ENCODE results near the gene DOK1. TPM values are rescaled to one million over a fixed set of nuclear protein-coding genes. Genes with fewer than 3 reads are reported as not detected.
A peak's percentile ranks its signal among the peaks of the same experiment; 100 is the strongest.
"Not testable (repeated sequence)": the region's sequence is repeated elsewhere in the genome, so short reads cannot be mapped to it uniquely, and the experiment has no call there.

DOK1 gene
- total RNA-seq, 1 donor from 2014 or later, result 37.2 TPM

DNA sequence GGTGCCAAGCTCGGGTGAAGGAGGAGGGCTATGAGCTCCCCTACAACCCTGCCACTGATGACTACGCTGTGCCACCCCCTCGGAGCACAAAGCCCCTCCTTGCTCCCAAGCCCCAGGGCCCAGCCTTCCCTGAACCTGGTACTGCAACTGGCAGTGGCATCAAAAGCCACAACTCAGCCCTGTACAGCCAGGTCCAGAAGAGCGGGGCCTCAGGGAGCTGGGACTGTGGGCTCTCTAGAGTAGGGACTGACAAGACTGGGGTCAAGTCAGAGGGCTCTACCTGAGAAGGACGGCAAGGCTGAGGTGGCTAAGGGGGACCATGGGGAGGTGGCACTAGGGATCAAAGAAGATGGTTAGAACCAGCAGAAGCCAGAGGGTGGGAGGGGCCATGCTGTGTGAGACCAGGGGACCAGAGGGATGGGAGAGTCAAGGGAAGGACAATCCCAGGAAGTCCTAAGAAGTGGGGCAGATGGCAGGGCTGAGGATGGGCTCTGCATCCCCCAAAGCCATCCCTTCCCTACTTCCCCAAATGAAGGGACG is 2.4 kb downstream of the DOK1 start:
- Mint-ChIP-seq H3K27ac (no peak overlapping the region), H3K4me1 (ENCODE audit: low read depth) (peaks cover 43% of the 10 kb centered on the region), H3K4me3 (peak overlapping the region; percentile 95), H3K9me3 (no peaks in the 10 kb centered on the region), H3K27me3 (ENCODE audit: insufficient read depth) (peaks cover 4% of the 10 kb centered on the region), H3K36me3 (ENCODE audit: low read depth) (peaks cover 13% of the 10 kb centered on the region)
- intact Hi-C loops (cut with micrococcal nuclease), result no loop called here
- no peak for DNase-seq (ENCODE audit: low spot score)

DNA sequence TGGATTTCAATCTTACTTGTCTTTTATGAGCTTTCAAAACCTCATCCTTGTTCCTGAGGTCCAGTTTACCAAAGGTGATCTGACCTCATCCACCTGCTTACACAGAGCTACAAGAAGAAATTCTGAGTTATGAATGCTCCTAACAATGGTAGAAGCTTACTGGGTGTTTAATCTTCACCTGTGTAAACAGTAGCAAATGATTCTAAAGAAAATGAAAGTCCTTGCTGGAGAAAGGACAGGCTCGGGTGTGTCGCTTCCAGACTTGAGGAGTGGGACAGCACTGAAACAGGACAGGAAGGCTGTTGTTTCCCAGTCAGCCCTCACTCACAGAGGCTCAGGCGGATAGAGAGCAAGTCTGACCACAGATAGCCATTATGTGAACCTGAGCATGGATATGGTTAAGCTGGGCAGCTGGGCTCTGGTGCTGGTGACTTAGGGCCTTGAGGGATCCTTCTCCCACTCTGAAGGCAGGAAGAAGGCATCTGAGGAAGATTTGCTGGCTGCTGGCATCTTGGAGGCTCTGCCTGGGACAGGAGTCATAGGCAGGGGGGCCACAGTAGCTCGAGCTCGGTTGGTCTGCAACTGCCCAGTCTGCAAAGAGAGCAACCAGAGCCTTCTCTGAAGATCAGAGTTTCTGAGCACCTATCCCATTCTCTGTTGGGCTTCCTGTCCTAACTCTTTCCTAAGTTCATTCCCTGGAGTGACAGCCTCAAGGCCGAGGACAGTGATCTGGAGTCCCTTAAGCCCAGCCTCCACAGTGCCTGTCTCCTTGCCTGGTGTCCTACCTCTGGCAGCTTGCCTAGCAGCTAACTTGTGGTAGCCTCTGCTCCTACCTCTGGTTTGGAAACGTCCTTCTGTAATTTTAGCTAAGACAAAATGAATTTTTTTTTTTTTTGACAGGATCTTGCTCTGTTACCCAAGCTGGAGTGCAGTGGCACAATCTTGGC is 4.0 kb downstream of the DOK1 start:
- no peak overlapping the region for H3K4me3 Mint-ChIP-seq
- H3K36me3 Mint-ChIP-seq (ENCODE audit: low read depth), result peaks cover 15% of the 10 kb centered on the region
- DNase-seq (ENCODE audit: low spot score), result no peak
- intact Hi-C loops (cut with micrococcal nuclease), result no loop called here
- H3K9me3 Mint-ChIP-seq, result no peaks in the 10 kb centered on the region
- peaks cover 46% of the 10 kb centered on the region for H3K4me1 Mint-ChIP-seq (ENCODE audit: low read depth)
- H3K27me3 Mint-ChIP-seq (ENCODE audit: insufficient read depth), result peaks cover 4% of the 10 kb centered on the region
- H3K27ac Mint-ChIP-seq, result no peak overlapping the region

DNA sequence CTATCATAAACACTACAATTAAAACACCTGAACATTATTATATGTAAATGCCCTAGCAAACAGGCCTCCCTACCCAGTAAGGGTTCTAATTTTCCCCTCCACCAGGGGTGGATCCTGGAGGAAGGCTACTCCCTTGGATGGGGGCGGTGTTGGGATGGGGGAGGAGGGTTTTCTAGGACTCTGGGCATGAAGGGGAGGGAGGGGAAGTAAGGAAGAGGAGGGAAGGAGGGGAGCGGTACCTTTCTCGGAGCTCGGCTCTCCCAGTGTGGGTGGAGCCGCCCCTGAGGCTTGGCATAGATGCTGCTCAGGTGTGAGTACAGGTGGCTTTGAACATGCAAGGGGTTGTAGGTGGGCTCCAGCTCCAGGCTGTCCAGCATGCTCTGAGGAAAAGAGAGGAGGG is 5.4 kb downstream of the DOK1 start:
- peaks cover 55% of the 10 kb centered on the region for H3K4me1 Mint-ChIP-seq (ENCODE audit: low read depth)
- H3K27ac Mint-ChIP-seq, result no peak overlapping the region
- no peak for DNase-seq (ENCODE audit: low spot score)
- H3K27me3 Mint-ChIP-seq (ENCODE audit: insufficient read depth), result peaks cover 2% of the 10 kb centered on the region
- H3K36me3 Mint-ChIP-seq (ENCODE audit: low read depth), result peaks cover 15% of the 10 kb centered on the region
- H3K4me3 Mint-ChIP-seq, result no peak overlapping the region
- H3K9me3 Mint-ChIP-seq, result no peaks in the 10 kb centered on the region
- intact Hi-C loops (cut with micrococcal nuclease), result no loop called here

DNA sequence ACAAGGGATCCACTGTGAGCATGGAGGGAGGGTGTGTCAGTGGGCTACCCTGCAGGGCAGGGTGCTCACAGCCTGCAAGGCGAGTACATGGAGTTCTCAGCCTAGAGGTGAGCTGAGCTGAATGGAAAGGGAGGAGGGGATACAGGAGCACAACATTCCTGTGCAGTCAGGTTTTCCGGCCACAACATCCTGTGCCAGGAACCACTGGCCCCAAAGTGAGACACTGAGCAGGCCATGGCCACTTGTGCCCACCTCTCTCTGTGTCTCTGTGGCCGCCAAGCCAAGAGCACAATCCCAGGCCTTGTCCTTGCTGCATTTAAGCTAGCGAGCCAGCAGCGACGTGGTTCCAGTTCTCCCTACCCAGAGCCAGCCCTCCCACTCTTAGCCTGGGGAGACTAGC is 6.1 kb downstream of the DOK1 start:
- Mint-ChIP-seq H3K36me3 (ENCODE audit: low read depth) (peaks cover 15% of the 10 kb centered on the region), H3K9me3 (no peaks in the 10 kb centered on the region), H3K4me1 (ENCODE audit: low read depth) (peaks cover 57% of the 10 kb centered on the region), H3K4me3 (peak overlapping the region; percentile 24), H3K27ac (no peak overlapping the region), H3K27me3 (ENCODE audit: insufficient read depth) (peaks cover 2% of the 10 kb centered on the region)
- no peak for DNase-seq (ENCODE audit: low spot score)
- intact Hi-C loops (cut with micrococcal nuclease), result no loop called here

DNA sequence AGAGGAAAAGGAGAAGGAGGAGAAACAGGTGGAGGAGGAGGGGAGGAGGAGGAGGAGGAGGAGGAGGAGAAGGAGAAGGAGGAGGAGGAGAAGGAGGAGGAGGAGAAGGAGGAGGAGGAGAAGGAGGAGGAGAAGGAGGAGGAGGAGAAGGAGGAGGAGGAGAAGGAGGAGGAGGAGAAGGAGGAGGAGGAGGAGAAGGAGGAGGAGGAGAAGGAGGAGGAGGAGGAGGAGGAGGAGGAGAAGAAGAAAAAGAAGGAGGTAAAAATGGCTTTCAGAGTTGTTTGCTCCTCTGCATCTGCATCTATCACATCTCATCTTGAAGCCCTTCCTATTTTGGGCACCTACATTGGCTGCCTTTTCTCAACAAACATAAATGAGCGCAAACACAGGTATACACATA is 6.5 kb downstream of the DOK1 start:
- DNase-seq (ENCODE audit: low spot score); intact Hi-C loops (cut with micrococcal nuclease); H3K9me3 Mint-ChIP-seq; H3K4me3 Mint-ChIP-seq; H3K27ac Mint-ChIP-seq; H3K27me3 Mint-ChIP-seq (ENCODE audit: insufficient read depth): not testable (repeated sequence)
- Mint-ChIP-seq H3K36me3 (ENCODE audit: low read depth) (peaks cover 15% of the 10 kb centered on the region), H3K4me1 (ENCODE audit: low read depth) (peaks cover 60% of the 10 kb centered on the region)

DNA sequence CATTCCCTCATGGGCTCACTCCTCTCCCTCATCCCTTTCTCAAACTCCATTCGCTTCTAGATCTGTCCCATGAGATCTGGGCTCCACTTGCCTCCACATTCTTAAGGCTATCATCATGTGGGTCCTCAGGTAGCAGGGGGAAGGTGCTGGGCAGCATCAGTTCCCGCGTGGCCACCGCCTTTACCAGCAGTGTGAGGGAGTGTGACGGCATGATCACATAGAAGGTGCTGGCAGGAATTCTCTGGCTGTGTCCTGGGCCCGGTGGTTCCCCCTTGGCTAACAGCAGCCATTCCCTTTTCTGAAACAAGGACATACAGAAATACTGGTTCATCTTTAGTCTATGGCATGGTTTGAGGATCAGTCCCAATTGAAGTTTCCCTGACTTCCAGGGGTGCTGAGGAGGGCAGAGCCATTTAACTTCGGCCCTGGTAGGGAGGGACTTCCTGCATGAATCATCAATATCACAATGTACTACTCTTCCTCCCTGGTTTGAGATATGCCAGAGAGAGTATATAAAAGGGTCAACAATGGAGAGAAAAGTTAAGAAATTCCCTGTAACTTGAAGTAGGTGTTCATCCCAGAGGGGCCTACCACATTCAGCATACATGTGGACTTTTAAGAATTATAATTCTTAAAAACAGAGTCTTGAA is 7.7 kb downstream of the DOK1 start:
- Mint-ChIP-seq H3K27me3 (ENCODE audit: insufficient read depth) (peaks cover 2% of the 10 kb centered on the region), H3K27ac (peak overlapping the region; percentile 41), H3K4me3 (no peak overlapping the region), H3K36me3 (ENCODE audit: low read depth) (peaks cover 7% of the 10 kb centered on the region), H3K9me3 (no peaks in the 10 kb centered on the region), H3K4me1 (ENCODE audit: low read depth) (peaks cover 58% of the 10 kb centered on the region)
- intact Hi-C loops (cut with micrococcal nuclease), result no loop called here
- no peak for DNase-seq (ENCODE audit: low spot score)

DNA sequence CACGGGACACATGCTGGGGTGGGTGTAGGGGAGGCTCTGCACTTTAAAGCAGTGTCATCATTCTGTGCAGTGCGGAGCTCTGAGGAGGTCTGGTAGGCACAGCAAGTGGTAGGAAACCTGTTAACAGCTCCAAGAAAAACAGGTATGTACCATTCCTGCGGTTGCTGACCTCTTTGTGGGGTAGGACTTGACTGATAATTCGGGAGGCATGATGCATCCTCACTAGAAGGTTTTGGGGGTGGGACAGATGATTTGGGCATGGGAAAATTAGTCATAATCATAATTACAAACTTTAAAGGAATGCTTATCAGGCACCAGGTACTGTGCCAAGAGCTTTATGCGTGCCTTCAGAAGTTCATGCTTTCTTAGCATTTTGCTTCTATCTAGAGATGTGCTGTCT is 9.7 kb downstream of the DOK1 start:
- Mint-ChIP-seq H3K27me3 (ENCODE audit: insufficient read depth) (peaks cover 2% of the 10 kb centered on the region), H3K9me3 (no peaks in the 10 kb centered on the region), H3K36me3 (ENCODE audit: low read depth) (peaks cover 2% of the 10 kb centered on the region), H3K27ac (no peak overlapping the region), H3K4me3 (no peak overlapping the region), H3K4me1 (ENCODE audit: low read depth) (peaks cover 69% of the 10 kb centered on the region)
- DNase-seq (ENCODE audit: low spot score), result no peak
- intact Hi-C loops (cut with micrococcal nuclease), result no loop called here

DNA sequence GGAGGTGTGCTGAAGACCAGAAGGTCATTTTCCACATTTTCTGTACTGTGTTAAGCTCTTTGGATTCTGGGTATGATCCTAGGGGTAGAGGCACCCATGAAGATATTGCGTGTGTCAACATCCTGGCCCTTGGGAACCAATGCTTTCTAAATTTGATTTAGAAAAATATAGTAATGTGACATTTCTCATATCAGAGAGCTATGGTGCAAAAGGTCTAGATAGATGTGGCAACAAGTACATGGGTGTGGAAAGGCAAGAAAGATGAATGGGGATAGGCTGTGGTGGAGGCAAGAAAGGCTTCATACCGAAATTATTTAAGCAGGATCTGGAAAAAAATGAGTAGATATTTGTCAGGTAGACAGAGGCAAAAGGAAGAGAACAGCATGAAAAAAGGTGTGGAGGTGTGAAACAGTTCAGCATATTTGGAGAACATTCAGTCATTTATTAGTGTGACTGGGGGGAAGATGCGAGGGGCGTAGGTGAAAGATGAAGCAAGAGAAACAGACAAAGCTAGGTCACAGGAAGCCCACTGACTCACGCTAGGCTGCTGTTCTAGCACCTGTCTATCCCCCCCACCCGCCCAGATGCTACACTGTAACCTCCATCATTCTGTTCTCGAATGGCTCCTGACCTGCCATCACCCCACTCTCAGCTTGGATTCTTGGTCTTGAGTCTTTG is 11.7 kb downstream of the DOK1 start:
- peaks cover 2% of the 10 kb centered on the region for H3K36me3 Mint-ChIP-seq (ENCODE audit: low read depth)
- DNase-seq (ENCODE audit: low spot score), result no peak
- H3K27me3 Mint-ChIP-seq (ENCODE audit: insufficient read depth), result no peaks in the 10 kb centered on the region
- intact Hi-C loops (cut with micrococcal nuclease), result loop anchor here (1.0 kb wide), 1 partner anchor 11 kb away; no protein-coding TSS in a partner anchor
- H3K9me3 Mint-ChIP-seq, result no peaks in the 10 kb centered on the region
- peaks cover 66% of the 10 kb centered on the region for H3K4me1 Mint-ChIP-seq (ENCODE audit: low read depth)
- H3K27ac Mint-ChIP-seq, result peak overlapping the region; percentile 79
- peak overlapping the region; percentile 23 for H3K4me3 Mint-ChIP-seq

DNA sequence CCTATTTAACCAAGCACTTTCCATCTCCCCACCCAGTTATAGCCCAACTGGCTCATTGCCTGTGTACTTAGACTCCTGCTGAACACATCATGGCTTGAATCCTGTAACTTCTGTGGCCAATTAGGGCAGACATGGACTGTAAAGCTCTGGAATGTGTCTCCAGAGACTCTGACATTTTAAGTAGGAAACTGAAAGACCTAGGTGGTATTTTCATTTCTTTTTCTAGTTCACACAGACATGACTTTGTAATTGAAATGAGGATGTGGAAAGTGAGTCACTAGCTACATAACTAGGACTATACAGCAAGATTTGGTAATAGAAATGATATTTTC is 12.2 kb downstream of the DOK1 start:
- Mint-ChIP-seq H3K36me3 (ENCODE audit: low read depth) (peaks cover 2% of the 10 kb centered on the region), H3K27me3 (ENCODE audit: insufficient read depth) (no peaks in the 10 kb centered on the region), H3K27ac (peak overlapping the region; percentile 79), H3K4me1 (ENCODE audit: low read depth) (peaks cover 61% of the 10 kb centered on the region), H3K4me3 (peak overlapping the region; percentile 23), H3K9me3 (no peaks in the 10 kb centered on the region)
- intact Hi-C loops (cut with micrococcal nuclease), result loop anchor here (1.0 kb wide), 1 partner anchor 11 kb away; no protein-coding TSS in a partner anchor
- no peak for DNase-seq (ENCODE audit: low spot score)

DNA sequence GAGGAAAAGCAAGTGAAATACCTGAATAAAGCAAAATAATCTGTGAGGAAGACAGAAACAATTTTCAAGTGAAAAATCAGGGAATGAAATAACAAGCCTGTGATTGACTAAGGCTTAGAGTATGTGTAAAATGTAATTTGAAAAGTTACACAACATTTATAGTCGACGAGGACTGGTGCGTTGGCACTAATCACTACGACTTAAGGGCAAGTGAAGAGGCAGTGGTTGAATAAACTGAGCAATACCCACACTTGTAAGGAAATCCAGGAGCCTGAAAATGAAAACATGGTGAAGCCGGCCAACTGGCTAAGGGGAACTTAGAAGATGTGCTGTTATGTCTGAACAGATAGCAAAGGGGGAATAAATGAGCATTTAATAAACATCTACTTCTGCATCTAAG is 13.4 kb downstream of the DOK1 start:
- DNase-seq (ENCODE audit: low spot score), result no peak
- no peaks in the 10 kb centered on the region for H3K36me3 Mint-ChIP-seq (ENCODE audit: low read depth)
- H3K4me3 Mint-ChIP-seq, result no peak overlapping the region
- H3K27me3 Mint-ChIP-seq (ENCODE audit: insufficient read depth), result no peaks in the 10 kb centered on the region
- intact Hi-C loops (cut with micrococcal nuclease), result no loop called here
- H3K4me1 Mint-ChIP-seq (ENCODE audit: low read depth), result peaks cover 50% of the 10 kb centered on the region
- no peaks in the 10 kb centered on the region for H3K9me3 Mint-ChIP-seq
- H3K27ac Mint-ChIP-seq, result no peak overlapping the region

DNA sequence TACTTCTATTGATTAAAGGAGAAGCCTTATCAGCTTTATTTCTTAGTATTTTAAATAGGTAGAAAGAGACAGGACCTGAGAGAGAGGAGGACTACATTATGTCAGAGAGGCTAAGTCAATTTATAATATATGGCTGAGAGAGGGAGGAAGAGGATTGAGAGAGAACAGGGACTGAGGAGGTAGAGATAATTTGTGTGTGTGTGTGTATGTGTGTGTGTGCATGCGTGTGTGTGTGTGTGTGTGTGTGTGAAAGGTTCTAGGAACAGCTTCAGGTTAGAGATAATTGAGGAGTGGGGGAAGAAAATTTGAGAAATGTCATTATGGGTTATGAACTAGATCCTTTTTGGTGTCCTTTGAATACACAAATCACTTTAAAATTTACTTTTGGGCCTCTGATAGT is 15.2 kb downstream of the DOK1 start:
- no peak for DNase-seq (ENCODE audit: low spot score)
- Mint-ChIP-seq H3K4me1 (ENCODE audit: low read depth) (peaks cover 54% of the 10 kb centered on the region), H3K27ac (peak overlapping the region; percentile 32), H3K36me3 (ENCODE audit: low read depth) (no peaks in the 10 kb centered on the region), H3K4me3 (no peak overlapping the region), H3K27me3 (ENCODE audit: insufficient read depth) (no peaks in the 10 kb centered on the region), H3K9me3 (no peaks in the 10 kb centered on the region)
- intact Hi-C loops (cut with micrococcal nuclease), result loop anchor here (5.0 kb wide), 1 partner anchor 622 kb away; no protein-coding TSS in a partner anchor

DNA sequence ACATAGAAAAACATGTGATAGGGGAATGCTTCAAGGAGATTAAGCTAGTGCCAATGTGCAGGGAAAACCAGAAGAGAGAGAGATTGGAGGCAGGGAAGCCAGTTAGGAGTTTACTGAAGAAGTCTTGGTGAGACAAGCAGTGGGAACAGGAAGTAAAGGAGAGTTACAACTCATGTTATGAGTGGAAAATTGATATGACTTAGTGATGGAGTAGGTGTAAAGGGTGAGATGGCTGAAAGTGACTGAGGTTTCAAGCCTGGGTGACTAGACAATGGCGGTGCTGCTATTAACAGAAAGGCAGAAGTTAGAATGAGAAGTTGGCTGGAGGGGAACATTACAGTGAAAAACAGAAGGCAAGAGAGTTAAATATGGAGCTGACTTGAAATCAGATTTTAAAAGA is 16.5 kb downstream of the DOK1 start:
- intact Hi-C loops (cut with micrococcal nuclease), result loop anchor here (1.0 to 5.0 kb wide), 5 partner anchors 13 to 624 kb away; partner anchors contain the start of genes AUP1, HTRA2 and INO80B
- H3K36me3 Mint-ChIP-seq (ENCODE audit: low read depth), result no peaks in the 10 kb centered on the region

More for the DNA sequence above, 16.5 kb downstream of the DOK1 start:
- Mint-ChIP-seq H3K9me3 (no peaks in the 10 kb centered on the region), H3K27ac (no peak overlapping the region), H3K4me1 (ENCODE audit: low read depth) (peaks cover 53% of the 10 kb centered on the region), H3K4me3 (no peak overlapping the region), H3K27me3 (ENCODE audit: insufficient read depth) (no peaks in the 10 kb centered on the region)
- DNase-seq (ENCODE audit: low spot score), result no peak
